ENCODE measurements around the gene LDLRAP1. TPM values are rescaled to one million over a fixed set of nuclear protein-coding genes. Genes with fewer than 3 reads are reported as not detected.

LDLRAP1 gene
- total RNA-seq, 1 experiment from 2014 or later, result 23.9 TPM

DNA sequence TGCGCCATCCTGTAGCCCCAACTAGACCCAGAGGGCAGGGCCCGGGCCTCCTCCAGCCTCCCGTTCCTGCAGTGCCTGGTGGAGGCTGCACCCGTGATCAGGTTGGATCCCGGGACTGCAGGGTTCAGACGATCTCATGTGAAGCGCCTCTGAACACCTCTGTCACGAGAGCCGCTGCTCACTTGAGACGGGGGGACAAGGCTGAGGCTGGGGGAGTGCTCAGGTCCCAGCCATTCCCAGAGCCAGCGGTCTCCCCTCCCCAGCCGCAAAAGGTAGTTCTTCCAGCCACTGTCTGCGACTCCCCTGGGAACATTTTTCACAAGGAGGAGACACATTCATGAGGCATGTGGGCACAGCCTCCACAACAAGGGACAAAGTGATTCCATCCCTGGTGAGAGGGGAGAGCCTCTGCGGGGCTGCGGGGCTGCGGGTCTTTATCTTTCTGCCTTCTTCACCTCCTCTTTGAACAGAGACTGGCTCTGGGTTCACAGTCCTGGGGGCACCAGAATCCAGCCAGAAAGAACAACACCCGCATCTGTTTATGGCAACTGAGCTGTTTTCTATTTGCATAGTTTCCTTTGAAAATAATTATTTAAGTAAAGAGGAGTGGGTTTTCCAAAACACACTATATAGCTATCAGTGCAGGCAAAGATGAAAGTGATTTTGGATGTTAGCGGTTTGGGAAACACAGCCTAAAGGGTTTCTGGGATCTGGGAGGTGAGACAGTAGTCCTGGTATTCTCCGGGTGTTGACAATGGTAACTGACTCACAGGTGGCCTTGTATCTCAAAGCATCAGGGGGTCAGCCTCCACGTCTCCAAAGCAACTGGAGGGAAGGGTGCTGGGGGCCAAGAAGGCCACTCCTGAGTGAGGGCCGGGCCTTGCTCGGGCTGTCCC lies 13.0 kb upstream of the LDLRAP1 start:
- H3K9me3 ChIP-seq (replicated peaks), result peaks cover 5% of the 10 kb centered on the region
- peaks cover 4% of the 10 kb centered on the region; the same call in 1 of the 2 replicates for H3K27me3 ChIP-seq
- no peaks in the 10 kb centered on the region for H3K36me3 ChIP-seq
- no peak overlapping the region for H3K27ac ChIP-seq
- no peaks in the 10 kb centered on the region; the same call in 1 of the 2 replicates for H3K4me1 ChIP-seq
- DNase-seq, result no peak
- no peak overlapping the region for H3K4me3 ChIP-seq

DNA sequence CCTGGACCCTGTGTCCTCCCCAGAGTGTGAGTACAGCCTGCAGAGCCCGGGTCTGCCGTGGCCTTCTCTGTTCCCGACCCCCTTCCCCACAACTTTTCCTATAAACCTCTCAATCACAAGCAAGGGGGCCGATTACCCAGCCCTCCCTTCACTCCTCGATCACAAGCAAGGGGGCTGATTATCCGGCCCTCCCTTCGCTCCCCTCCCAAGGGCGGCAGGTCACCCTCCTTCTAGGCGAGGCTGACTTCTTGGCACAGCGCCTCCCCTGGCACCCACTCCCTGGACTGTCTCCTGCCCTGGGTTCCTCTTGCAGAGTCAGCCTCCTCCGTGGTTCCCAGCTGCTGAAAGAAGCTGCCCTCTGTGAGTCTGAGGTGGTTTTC lies 12.3 kb upstream of the LDLRAP1 start:
- Histone ChIP-seq H3K27ac (no peak overlapping the region), H3K9me3 (replicated peaks) (no peaks in the 10 kb centered on the region), H3K4me1 (no peaks in the 10 kb centered on the region; the same call in 1 of the 2 replicates), H3K27me3 (peaks cover 4% of the 10 kb centered on the region; the same call in 1 of the 2 replicates), H3K36me3 (no peaks in the 10 kb centered on the region), H3K4me3 (no peak overlapping the region)
- no peak for DNase-seq

DNA sequence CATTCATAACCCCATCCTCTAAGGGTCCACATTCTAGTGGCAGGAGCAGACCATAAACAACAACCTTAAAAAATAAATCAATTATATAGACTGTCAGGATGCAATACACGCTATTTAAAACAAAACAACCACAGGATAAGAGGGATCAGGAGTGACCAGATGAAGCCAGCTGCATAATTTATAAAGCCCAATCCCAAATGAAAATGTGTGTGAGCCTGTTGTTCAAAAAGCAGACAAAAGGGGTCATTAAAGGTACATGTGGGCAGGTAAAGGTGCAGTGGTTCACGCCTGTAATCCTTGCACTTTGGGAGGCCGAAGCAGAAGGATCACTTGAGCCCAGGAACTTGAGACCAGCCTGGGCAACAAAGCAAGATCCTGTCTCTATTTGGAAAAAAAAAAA lies 10.4 kb upstream of the LDLRAP1 start:
- Histone ChIP-seq H3K9me3 (replicated peaks) (no peaks in the 10 kb centered on the region), H3K4me3 (no peak overlapping the region), H3K36me3 (no peaks in the 10 kb centered on the region), H3K4me1 (peaks cover 6% of the 10 kb centered on the region; the same call in 1 of the 2 replicates), H3K27ac (no peak overlapping the region), H3K27me3 (peaks cover 4% of the 10 kb centered on the region; the same call in 1 of the 2 replicates)
- DNase-seq, result no peak

DNA sequence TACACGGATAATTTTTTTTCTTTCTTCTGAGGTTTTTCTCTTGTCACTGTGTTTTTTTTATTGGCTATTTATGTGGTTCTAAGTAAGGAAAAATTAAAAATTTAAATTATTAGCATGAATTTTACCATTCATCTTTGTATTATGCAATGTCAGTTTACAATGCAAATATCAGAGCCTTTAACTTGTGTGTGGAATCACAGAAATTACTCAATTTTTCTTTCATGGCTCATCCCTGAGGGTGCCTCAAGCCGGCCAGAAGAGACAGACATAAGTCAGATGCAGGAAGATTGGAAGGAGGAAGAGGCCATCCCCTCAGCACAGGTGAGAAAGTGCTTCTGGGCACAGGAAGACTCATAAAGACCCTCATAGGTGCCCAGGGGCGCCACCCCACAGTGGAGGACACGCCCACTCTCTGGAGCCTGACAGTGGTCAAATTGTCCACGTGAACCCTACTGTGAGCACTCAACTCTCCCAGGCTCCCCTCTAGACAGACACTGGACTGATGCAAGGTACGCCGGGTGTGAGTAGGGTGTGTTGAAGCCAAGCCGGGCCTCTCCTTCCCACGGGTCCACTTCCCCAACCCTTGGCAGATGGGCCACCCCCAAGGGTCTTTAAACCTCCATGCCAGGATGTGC lies 9.5 kb upstream of the LDLRAP1 start:
- DNase-seq, result no peak
- Histone ChIP-seq H3K27me3 (peaks cover 4% of the 10 kb centered on the region; the same call in 1 of the 2 replicates), H3K36me3 (no peaks in the 10 kb centered on the region), H3K27ac (no peak overlapping the region), H3K4me1 (peaks cover 6% of the 10 kb centered on the region; the same call in 1 of the 2 replicates), H3K4me3 (no peak overlapping the region), H3K9me3 (replicated peaks) (no peaks in the 10 kb centered on the region)

DNA sequence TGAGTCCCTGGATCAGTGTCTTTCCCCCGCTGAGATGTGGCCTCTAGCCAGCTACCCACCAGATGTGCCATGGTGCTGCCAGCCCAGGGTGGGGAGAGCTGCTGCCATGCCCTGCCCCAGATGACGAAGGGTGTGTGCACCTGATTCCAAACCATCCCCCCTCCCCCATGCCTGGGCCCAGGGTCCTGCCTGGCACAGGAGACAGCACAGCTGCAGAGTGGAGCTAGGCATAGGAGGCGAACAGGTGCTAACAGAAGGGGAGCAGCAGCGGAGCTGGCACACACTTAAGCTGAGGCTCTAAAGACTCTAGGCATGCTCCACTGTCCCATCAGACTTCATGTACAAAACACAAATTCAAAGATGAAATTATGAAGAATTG lies 9.0 kb upstream of the LDLRAP1 start:
- no peak for DNase-seq
- Histone ChIP-seq H3K4me3 (no peak overlapping the region), H3K27me3 (peaks cover 5% of the 10 kb centered on the region; the same call in 1 of the 2 replicates), H3K4me1 (peaks cover 6% of the 10 kb centered on the region; the same call in 1 of the 2 replicates), H3K27ac (no peak overlapping the region), H3K36me3 (no peaks in the 10 kb centered on the region), H3K9me3 (replicated peaks) (no peaks in the 10 kb centered on the region)

DNA sequence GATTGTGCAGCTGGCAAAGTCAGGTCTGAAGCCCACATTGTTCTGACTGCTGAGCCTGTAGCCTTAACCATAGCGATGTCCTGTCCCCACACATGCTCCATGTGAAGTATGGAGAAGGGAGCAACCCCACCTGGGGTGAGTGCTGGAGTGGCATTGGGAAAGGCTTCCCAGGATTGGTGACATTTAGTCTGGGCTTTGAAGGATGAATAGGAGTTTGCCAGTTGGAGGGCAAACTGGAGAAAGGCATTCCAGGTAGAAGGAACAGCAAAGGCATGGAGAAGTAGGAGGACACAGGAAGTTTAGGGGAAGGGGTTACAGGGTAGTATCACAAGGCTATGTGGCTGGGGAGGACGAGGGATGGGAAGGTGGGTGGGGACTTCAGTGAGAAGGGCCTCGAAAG lies 7.3 kb upstream of the LDLRAP1 start:
- no peaks in the 10 kb centered on the region for H3K9me3 ChIP-seq (replicated peaks)
- H3K36me3 ChIP-seq, result no peaks in the 10 kb centered on the region
- H3K4me3 ChIP-seq, result no peak overlapping the region
- 0 out of 2 replicates have a peak, but pooled peaks cover 6% of the 10 kb centered on the region for H3K4me1 ChIP-seq
- H3K27ac ChIP-seq, result no peak overlapping the region
- H3K27me3 ChIP-seq, result peaks cover 22% of the 10 kb centered on the region
- no peak for DNase-seq

DNA sequence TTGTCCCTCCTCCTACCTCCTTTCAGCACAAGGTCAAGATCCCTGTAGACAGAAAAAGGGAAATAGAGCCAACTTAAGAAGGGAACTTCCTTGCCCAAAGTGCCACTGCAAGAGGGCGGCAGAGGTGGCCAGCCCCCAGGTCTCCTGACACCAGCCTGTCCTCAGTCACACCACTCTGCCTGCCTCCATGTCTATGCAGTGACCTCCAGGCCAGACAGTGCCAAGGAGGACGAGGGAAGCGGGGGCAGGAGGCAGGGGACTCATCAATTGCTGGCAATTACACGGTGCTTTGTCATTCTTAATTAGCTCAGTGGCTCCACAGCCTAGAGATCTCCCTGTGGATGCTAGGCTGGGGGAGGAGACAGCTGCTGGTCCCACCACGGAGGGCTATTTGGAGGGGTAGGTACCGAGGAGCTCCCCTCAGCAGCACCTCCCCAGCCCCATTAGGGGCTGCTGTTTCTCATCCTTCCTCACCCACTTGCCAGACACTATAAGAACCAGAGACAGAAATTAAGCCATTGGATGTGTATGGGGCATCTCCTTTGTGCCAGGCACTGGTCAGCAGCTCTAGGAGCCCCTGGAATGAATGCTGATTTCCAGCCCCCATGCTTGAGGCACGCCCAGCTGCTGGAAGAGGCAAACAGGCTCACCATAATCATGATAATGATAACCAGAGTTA lies 6.1 kb upstream of the LDLRAP1 start:
- no peak overlapping the region for H3K4me3 ChIP-seq
- peak in 1 of 2 experiments; percentile 49 for DNase-seq

DNA sequence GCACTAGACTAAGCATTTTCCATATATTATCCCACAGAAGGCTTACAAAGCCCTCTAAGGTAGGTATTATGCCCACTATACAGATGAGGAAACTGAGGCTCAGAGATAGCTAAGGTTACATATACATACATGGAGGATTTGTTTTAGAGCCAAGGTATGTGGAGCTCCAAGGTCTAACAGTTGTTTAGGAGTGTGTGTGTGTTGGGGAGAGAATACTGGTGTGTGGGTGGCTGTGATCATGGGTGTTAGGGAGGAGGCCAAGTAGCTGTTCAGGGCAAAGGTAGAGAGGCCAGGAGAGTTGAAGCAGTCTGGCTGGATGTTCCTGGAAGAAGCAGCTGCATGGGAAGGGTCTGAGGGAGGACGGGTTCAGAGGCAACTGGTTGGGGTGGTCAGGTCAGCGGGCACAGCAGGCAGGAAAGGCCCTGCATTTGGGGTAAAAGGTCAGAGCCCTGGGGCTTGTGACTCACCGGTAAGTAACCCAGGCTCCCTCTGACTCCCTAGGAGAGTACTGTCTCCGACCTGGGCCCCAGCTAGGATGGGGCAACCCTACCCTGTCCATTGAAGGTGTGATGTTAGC lies 5.1 kb upstream of the LDLRAP1 start:
- H3K36me3 ChIP-seq, result no peaks in the 10 kb centered on the region
- H3K27ac ChIP-seq, result no peak overlapping the region
- H3K27me3 ChIP-seq, result peaks cover 21% of the 10 kb centered on the region
- no peak overlapping the region for H3K4me3 ChIP-seq
- no peaks in the 10 kb centered on the region for H3K9me3 ChIP-seq (replicated peaks)
- 0 out of 2 replicates have a peak, but pooled peaks cover 6% of the 10 kb centered on the region for H3K4me1 ChIP-seq
- no peak for DNase-seq

More for the DNA sequence above, 6.1 kb upstream of the LDLRAP1 start:
- Histone ChIP-seq H3K27ac (no peak overlapping the region), H3K4me1 (0 out of 2 replicates have a peak, but pooled peaks cover 6% of the 10 kb centered on the region), H3K9me3 (replicated peaks) (no peaks in the 10 kb centered on the region), H3K27me3 (peaks cover 21% of the 10 kb centered on the region), H3K36me3 (no peaks in the 10 kb centered on the region)

DNA sequence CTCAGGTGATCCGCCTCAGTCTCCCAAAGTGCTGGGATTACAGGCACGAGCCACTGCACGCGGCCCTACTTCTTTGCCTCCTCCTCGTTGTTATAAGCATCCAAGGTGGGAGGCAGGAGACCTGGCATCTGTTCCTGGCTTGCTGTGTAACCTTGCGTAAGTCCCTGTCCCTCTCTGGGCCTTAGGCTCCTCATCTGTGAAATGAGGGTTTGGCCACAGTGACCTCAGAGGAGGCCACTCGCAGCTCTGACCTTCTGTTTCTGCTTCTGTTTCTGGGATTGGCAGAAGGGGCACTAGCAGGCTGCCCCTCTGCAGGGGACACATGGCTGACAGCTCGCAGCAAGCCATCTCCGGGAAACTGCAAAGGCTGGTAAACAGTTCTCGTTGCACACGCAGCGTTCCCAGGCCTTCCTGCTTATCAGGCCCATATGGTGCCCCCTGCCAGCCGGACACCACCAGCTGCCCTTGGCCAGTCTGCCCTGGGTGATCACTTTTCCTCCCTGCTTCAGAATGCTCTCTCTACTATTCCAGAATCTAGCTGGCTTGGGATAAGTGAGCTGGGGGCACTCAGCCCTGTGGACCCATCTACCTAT lies 2.6 kb upstream of the LDLRAP1 start:
- Histone ChIP-seq H3K27me3 (peaks cover 21% of the 10 kb centered on the region), H3K9me3 (replicated peaks) (no peaks in the 10 kb centered on the region), H3K27ac (no peak overlapping the region), H3K4me1 (peaks cover 18% of the 10 kb centered on the region), H3K36me3 (no peaks in the 10 kb centered on the region), H3K4me3 (no peak overlapping the region)
- DNase-seq, result no peak

DNA sequence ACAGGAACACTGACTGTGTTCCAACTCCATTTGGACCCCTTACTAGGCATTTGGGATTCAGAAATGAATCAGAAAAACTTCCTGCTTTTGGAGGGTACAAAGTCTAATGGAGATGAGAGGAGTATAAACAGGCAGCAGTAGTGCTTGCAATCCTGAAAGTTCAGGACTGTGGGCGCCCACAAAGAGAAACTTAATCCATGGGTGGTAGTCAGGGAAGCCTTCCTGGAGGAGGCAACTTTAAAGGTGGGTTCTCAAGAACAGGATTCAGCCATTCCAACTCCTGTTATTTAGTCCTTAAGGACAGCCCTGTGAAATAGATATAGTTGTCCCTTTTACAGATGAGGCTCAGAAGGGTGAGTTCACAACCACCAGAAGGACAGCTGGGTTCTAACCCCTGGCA lies 2.0 kb upstream of the LDLRAP1 start:
- Histone ChIP-seq H3K9me3 (replicated peaks) (no peaks in the 10 kb centered on the region), H3K4me3 (no peak overlapping the region), H3K27ac (no peak overlapping the region), H3K36me3 (no peaks in the 10 kb centered on the region), H3K27me3 (peaks cover 21% of the 10 kb centered on the region), H3K4me1 (peaks cover 18% of the 10 kb centered on the region)
- no peak for DNase-seq

DNA sequence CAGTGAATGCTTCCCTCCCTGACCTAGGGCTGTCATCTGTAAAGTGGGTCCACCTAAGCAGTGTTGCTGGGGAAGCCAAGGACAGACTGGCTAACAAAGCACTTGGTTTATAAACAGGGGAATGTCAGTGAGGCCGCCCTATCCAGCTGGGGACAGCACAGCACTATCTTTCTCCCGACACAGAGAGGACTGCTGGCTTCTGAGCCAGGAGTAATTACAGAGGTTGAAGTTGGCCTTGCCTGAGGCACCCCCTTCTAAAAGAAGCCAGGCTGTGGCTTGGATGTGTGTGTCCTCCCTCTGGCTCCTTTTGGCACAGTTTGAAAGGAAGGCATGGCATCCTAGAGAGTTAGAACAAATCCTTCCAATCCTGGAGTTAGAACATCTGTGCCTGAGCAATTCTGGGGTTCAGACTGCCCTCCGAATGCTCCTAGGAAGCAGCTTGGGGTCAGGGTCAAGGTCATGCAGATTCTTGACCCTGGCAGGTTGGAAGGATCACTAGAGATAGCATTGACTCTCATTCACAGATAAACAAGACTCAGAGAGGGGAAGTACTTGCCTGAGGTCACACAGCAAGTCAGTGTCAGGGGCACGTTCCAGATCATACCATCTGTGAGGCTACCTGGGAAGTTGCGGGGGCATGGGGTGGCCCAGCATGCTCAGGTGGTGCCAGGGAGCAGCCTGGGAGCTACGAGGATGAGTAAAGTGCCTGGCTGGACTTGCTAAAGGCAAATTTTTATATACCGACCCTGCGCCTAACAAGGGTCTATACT lies 1.3 kb upstream of the LDLRAP1 start:
- Histone ChIP-seq H3K27ac (no peak overlapping the region), H3K27me3 (peaks cover 21% of the 10 kb centered on the region), H3K36me3 (no peaks in the 10 kb centered on the region), H3K4me1 (peaks cover 16% of the 10 kb centered on the region), H3K4me3 (no peak overlapping the region), H3K9me3 (replicated peaks) (no peaks in the 10 kb centered on the region)
- DNase-seq, result no peak

DNA sequence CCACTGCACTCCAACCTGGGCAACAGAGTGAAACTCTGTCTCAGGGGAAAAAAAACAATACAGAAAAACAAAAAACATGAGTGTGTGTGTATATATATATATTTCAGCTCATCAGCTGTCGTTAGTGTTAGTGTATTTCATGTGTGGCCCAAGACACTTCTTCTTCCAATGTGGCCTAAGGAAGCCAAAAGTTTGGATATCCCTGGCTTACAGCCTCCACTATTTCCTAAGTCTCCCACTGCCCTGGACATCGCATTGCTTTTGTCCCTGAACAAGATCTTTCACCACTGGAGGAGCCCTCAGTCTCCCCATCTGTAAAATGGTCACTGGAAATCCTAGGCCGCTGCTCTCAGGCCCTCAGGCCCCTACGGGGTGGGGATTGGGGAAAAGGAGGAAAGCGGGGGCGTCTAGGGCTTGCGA lies 391 bp upstream of the LDLRAP1 start:
- DNase-seq, result no peak
- H3K9me3 ChIP-seq (replicated peaks), result no peaks in the 10 kb centered on the region
- peak overlapping the region; percentile 81 for H3K4me3 ChIP-seq
- peaks cover 13% of the 10 kb centered on the region for H3K4me1 ChIP-seq
- peaks cover 21% of the 10 kb centered on the region for H3K27me3 ChIP-seq
- no peaks in the 10 kb centered on the region for H3K36me3 ChIP-seq
- H3K27ac ChIP-seq, result no peak overlapping the region

DNA sequence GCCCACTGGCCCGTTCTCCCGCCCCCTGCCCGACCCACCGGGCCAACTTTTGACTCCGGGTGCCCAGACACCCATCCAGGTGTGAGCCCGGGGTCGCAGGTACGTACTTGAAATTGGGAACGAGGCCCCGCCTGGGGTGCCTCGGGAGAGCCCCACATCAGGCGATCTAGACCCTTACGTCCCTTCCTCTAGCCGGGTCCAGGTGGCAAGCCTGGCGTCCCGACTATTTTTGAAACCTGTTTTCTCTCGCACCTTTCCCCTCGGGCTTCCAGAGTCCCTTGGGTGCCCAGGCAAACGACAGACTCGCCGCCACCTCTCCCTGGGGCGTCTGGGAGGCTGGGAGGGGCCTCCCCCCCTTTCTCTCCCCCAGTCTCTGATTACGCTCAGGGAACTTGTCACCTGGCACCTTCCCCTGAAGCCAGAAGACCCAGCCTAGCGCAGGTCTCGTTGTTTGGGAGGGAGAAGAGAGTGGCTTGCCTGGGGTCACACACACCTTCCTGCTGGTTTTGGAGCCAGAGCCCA lies 898 bp downstream of the LDLRAP1 start:
- no peaks in the 10 kb centered on the region for H3K36me3 ChIP-seq
- no peak overlapping the region for H3K27ac ChIP-seq
- H3K9me3 ChIP-seq (replicated peaks), result no peaks in the 10 kb centered on the region
- peak overlapping the region; percentile 81 for H3K4me3 ChIP-seq
- H3K27me3 ChIP-seq, result peaks cover 21% of the 10 kb centered on the region
- DNase-seq, result no peak
- H3K4me1 ChIP-seq, result peaks cover 19% of the 10 kb centered on the region

Data from SJCRH30 (cell line).